H1 (cell line): ENCODE measurements around the gene ECE2.

Experiments used
- BRCA1 ChIP-seq: IDR thresholded peaks from 2 replicates; pipeline ENCODE4 v1.6.1; 2012; ENCODE audit warnings: low read depth, low read length, improper control_type of control experiment
- CEBPB ChIP-seq: IDR thresholded peaks from 2 replicates; pipeline ENCODE4 v1.6.1; 2012; ENCODE audit warnings: low read depth, low read length
- EGR1 ChIP-seq: IDR thresholded peaks from 2 replicates; pipeline ENCODE4 v1.6.1; 2011; ENCODE audit warnings: low read depth, low read length, borderline replicate concordance
- EP300 ChIP-seq, 2 experiments: IDR thresholded peaks; 1 replicate in 1 of 2; 2 replicates in 1 of 2; pipeline ENCODE4 v1.6.1; 2011 to 2012; ENCODE audit warnings: low read depth in 2 of 2, low read length in 2 of 2, mild to moderate bottlenecking in 2 of 2, borderline replicate concordance in 1 of 2, inconsistent platforms in 1 of 2, moderate library complexity in 1 of 2
- FOSL1 ChIP-seq: IDR thresholded peaks from 2 replicates; pipeline ENCODE4 v1.6.1; 2011; ENCODE audit warnings: mild to moderate bottlenecking, low read depth, low read length, moderate library complexity; ENCODE audit not compliant: insufficient read depth
- GABPA ChIP-seq: IDR thresholded peaks from 2 replicates; pipeline ENCODE4 v1.6.1; 2011; ENCODE audit warnings: mild to moderate bottlenecking, low read length, moderate library complexity, borderline replicate concordance; ENCODE audit not compliant: insufficient read depth
- HDAC2 ChIP-seq, 2 experiments: fragments of 300-600 bp in 1 of 2; sonication (generic) in 1 of 2; IDR thresholded peaks; 2 replicates each; pipeline ENCODE4 v1.6.1; 2011 to 2012; ENCODE audit warnings: low read depth in 2 of 2, low read length in 2 of 2, mild to moderate bottlenecking in 2 of 2, moderate library complexity in 2 of 2, borderline replicate concordance in 1 of 2, inconsistent platforms in 1 of 2
- POLR2A ChIP-seq, 2 experiments: IDR thresholded peaks; 1 replicate in 1 of 2; 2 replicates in 1 of 2; pipeline ENCODE4 v1.6.1; 2011; ENCODE audit warnings: low read depth in 2 of 2, low read length in 2 of 2, mild to moderate bottlenecking in 2 of 2; ENCODE audit errors: control extremely low read depth in 1 of 2
- POLR2AphosphoS5 ChIP-seq: IDR thresholded peaks from 2 replicates; pipeline ENCODE4 v1.6.1; 2011; ENCODE audit warnings: low read depth, low read length
- RFX5 ChIP-seq: IDR thresholded peaks from 2 replicates; pipeline ENCODE4 v1.6.1; 2011; ENCODE audit warnings: low read depth, low read length, improper control_type of control experiment, borderline replicate concordance
- TAF1 ChIP-seq: IDR thresholded peaks from 2 replicates; pipeline ENCODE4 v1.6.1; 2011; ENCODE audit warnings: mild to moderate bottlenecking, low read depth, low read length
- TF ChIP-seq, protein P1 (sequence below), 3 experiments: IDR thresholded peaks; 1 replicate in 2 of 3; 2 replicates in 1 of 3; pipeline versions ENCODE4 v1.5.1 to v1.6.1; 2011; ENCODE audit warnings: low read length in 3 of 3, mild to moderate bottlenecking in 3 of 3, inconsistent platforms in 2 of 3, low read depth in 1 of 3, moderate library complexity in 1 of 3; ENCODE audit not compliant: insufficient read depth in 1 of 3; ENCODE audit errors: control extremely low read depth in 1 of 3

DNA sequence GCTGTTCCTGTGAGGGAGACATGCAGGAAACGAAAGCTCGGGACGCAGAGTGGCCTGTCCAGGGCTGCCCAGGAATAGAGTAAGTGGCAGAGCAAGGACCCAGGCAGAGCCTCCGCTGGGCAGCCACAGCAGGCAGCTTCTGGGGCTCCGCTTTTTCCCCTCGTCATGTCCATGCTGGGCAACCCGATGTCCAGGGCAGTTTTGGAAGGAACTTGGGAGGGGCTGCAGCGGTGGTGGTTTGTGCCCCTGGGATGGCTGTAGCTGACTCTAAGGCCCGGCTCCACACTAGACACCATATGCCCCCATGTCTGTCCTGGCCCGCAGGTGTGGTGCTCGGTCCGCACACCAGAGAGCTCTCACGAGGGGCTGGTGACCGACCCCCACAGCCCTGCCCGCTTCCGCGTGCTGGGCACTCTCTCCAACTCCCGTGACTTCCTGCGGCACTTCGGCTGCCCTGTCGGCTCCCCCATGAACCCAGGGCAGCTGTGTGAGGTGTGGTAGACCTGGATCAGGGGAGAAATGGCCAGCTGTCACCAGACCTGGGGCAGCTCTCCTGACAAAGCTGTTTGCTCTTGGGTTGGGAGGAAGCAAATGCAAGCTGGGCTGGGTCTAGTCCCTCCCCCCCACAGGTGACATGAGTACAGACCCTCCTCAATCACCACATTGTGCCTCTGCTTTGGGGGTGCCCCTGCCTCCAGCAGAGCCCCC, 16.1 kb downstream of the ECE2 start:
- TF ChIP-seq POLR2AphosphoS5 (no peak), HDAC2 (IDR thresholded peaks at IDR 0.05; ENCODE audit: borderline replicate concordance in 1 of 2, low read depth in 2 of 2, low read length in 2 of 2) (no peak), CEBPB (no peak), RFX5 (no peak), EP300 (IDR thresholded peaks at IDR 0.05; ENCODE audit: borderline replicate concordance in 1 of 2, low read depth in 2 of 2, low read length in 2 of 2) (no peak), POLR2A (IDR thresholded peaks at IDR 0.05; ENCODE audit: control extremely low read depth in 1 of 2, low read depth in 2 of 2, low read length in 2 of 2) (no peak), TAF1 (no peak), EGR1 (no peak), FOSL1 (no peak), BRCA1 (no peak), GABPA (no peak)
- TF ChIP-seq, protein P1, sequence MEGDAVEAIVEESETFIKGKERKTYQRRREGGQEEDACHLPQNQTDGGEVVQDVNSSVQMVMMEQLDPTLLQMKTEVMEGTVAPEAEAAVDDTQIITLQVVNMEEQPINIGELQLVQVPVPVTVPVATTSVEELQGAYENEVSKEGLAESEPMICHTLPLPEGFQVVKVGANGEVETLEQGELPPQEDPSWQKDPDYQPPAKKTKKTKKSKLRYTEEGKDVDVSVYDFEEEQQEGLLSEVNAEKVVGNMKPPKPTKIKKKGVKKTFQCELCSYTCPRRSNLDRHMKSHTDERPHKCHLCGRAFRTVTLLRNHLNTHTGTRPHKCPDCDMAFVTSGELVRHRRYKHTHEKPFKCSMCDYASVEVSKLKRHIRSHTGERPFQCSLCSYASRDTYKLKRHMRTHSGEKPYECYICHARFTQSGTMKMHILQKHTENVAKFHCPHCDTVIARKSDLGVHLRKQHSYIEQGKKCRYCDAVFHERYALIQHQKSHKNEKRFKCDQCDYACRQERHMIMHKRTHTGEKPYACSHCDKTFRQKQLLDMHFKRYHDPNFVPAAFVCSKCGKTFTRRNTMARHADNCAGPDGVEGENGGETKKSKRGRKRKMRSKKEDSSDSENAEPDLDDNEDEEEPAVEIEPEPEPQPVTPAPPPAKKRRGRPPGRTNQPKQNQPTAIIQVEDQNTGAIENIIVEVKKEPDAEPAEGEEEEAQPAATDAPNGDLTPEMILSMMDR (IDR thresholded peaks at IDR 0.05; ENCODE audit: control extremely low read depth in 1 of 3, insufficient read depth in 1 of 3, low read depth in 1 of 3, low read length in 3 of 3) = no peak
